Omental fat pad (tissue), 4 donors: ENCODE results near the gene LDLR. TPM values are rescaled to one million over a fixed set of nuclear protein-coding genes. Genes with fewer than 3 reads are reported as not detected.

Experiments
- ATAC-seq: fragments of 150-250 bp; one replicate; pipeline ENCODE4 v1.9.1; 2016; ENCODE audit warnings: mild to moderate bottlenecking, moderate library complexity; ENCODE audit not compliant: low FRiP score
- DNase-seq: peaks from one replicate; pipeline ENCODE4 v3.0.0-alpha.2; 2019; ENCODE audit warnings: low spot score
- total RNA-seq, 4 donors: library from RNA; depleted of rRNA; stranded (reverse); fragments of >200 nt; gene quantifications; one replicate each; pipeline ENCODE4 v1.1.0, GENCODE V29; 2016
- TF ChIP-seq, protein P1 (sequence below), 3 donors: fragments of 450-650 bp; IDR thresholded peaks; one replicate each; pipeline ENCODE4 v1.5.1; 2016 to 2017; ENCODE audit warnings: antibody characterized with exemption in 3 of 3, mild to moderate bottlenecking in 3 of 3, moderate library complexity in 2 of 3

Gene LDLR
- total RNA-seq, 4 donors from 2014 or later: 21.2 to 397 (median 114) TPM

DNA sequence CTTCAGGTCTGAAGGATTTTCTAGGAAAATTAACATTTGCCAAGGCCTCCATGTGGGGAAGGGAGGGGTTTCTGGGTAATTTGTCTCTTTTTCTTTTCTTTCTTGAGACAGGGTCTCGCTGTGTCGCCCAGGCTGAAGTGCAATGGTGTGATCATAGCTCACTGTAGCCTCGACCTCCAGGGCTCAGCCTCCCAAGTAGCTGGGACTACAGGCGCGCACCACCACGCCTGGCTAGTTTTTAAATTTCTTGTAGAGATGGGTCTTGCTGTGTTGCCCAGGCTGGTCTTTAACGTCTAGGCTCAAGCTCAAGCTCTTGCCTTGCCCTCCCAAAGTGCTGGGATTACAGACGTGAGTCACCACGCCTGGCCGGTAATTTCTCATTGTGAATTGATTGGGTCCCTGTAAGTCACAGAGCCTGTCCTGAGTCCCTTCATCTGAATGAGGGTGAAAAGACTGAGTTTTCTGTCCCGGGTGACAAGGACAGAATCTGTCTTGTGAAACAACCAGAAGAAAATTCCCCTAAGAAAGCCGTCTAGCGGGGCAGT, 76.3 kb downstream of the LDLR start:
- no peak for ATAC-seq
- TF ChIP-seq, protein P1, sequence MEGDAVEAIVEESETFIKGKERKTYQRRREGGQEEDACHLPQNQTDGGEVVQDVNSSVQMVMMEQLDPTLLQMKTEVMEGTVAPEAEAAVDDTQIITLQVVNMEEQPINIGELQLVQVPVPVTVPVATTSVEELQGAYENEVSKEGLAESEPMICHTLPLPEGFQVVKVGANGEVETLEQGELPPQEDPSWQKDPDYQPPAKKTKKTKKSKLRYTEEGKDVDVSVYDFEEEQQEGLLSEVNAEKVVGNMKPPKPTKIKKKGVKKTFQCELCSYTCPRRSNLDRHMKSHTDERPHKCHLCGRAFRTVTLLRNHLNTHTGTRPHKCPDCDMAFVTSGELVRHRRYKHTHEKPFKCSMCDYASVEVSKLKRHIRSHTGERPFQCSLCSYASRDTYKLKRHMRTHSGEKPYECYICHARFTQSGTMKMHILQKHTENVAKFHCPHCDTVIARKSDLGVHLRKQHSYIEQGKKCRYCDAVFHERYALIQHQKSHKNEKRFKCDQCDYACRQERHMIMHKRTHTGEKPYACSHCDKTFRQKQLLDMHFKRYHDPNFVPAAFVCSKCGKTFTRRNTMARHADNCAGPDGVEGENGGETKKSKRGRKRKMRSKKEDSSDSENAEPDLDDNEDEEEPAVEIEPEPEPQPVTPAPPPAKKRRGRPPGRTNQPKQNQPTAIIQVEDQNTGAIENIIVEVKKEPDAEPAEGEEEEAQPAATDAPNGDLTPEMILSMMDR (IDR thresholded peaks at IDR 0.05): no peak

DNA sequence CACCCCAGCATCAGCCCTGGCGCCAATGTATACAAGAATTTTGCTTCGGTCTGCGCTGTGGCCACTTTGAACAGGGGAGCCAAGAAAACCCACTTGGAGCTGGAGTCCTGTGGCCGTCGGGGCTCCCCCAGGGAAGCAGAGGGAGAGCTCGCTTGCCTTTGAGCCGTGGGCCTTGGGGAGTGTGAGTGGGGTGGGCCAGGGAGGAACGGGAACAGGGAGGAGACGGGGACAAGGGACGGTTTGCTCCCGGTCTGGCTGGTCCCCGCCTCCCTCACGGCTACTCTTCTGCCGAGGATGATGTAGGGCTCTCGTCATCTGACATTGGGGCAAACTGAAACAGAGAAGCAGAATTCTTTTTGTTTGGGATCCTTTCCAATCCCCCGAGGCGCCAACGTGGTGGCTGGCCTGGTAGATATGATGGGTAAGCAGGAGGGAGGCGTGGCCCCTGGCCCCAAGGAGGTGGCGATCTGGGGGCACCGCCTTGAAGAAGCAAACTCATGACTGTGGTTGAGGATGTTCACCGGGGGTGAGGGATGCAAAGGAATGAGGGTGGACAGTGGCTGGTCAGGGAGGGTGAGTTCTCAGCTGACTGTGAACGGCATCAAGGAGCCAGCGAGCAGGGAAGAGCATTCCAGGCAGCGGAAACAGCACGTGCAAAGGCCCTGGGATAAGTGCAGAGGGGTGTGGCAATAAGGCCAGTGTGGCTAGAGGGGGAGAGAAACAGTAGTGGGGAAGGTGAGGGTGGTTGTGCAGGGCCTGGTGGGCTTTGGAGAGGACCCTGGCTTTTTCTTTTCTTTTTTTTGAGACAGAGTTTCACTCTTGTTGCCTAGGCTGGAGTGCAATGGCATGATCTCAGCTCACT, 77.2 kb downstream of the LDLR start:
- ATAC-seq (no peak), DNase-seq (no peak)
- TF ChIP-seq, protein P1 (IDR thresholded peaks at IDR 0.05): no peak

More for the DNA sequence above, 76.3 kb downstream of the LDLR start:
- DNase-seq: no peak

DNA sequence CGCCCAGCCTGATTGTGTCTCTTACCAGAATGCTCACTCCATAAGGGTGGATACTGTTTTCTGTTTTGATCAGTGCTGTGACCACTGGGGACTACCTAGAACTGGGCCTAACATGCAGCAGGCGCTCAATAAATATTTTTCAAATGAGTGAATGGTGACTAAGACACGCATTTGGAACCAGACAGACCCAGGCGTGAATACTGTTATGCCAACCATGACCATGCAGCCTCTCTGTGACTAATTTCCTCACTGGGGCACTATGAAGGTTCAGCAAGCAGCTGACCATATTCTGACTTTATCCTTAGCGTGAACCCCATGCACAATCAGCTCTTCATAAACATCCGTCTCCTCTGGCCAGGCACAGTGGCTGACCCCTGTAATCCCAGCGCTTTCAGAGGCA, 79.3 kb downstream of the LDLR start:
- no peak for ATAC-seq
- no peak for DNase-seq
- TF ChIP-seq, protein P1 (IDR thresholded peaks at IDR 0.05): no peak

DNA sequence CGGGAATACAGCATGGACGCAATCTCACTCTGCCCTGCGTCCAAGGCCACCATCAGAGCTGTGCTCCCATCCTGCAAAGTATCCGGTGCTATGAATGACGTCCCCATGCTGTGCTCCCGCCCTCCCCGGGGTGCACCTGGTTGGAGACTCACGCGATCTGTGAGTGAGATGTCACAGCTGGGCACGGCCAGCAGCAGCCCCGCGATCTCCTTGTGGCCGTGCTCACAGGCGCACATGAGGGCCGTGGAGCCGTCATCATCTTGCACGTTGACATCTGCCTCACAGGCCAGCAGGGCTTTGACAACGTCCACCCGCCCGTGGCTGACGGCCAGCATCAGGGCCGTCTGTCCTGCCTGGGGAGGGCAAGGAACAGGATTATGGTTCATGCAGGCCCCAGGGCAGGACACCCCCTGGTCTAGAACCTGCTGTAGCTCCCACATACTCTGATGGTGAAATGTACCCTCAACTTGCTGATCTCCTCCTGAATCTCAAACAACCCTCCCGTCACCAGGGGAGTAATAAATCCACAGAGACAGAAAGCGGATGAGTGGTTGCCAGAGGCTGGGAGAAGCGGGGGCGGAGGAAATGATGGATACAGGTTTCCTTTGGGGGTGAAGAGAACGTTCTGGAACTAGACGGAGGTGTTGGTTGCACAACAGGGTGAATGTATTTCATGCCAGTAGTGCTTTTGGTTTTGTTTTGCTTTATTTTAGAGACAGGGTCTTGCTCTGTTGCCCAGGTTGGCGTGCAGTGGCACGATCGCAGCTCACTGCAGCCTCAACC, 80.8 kb downstream of the LDLR start:
- DNase-seq: no peak
- ATAC-seq: no peak
- TF ChIP-seq, protein P1 (IDR thresholded peaks at IDR 0.05): no peak

DNA sequence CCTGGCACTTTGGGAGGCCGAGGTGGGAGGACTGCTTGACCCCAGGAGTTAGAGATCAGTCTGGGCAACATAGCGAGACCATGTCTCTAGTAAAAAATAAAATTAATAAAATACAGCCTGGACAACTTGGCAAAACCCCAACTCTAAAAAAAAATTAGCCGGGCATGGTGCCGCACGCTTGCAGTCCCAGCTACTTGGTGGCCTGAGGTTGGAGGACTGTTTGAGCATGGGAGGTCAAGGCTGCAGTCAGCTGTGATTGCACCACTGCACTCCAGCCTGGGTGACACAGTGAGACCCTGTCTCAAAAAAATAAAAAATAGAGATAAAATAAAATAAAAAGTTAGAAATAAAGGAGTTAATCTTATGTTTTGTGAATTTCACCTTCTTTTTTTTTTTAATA, 81.9 kb downstream of the LDLR start:
- no peak for ATAC-seq
- no peak for DNase-seq
- TF ChIP-seq, protein P1 (IDR thresholded peaks at IDR 0.05): no peak

DNA sequence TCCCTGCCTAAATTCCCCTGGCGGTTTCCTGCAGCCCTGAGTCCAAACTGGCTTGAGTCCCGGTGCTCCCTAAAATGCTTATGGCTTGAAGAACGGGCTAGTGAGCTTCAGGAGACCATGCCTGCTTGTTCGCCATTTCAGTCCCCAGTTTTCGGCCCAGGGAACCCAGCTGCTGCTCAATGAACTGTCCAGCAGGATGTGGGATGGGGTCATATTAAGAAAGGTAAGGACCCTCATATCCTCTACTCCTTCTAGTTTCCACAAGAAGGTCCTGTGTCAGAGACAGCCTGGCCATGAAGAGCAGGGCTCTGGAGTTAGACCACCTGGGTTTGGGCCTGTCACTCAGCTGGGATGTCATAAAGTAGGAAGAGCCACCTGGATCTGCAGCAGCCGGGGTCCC, 83.3 kb downstream of the LDLR start:
- ATAC-seq (no peak), DNase-seq (no peak)
- TF ChIP-seq, protein P1 (IDR thresholded peaks at IDR 0.05): no peak
